IPS DF 19.7 (cell line): ENCODE results near the gene NDUFAF3.

Experiments
- DNase-seq: peaks from one replicate; pipeline ENCODE4 v3.0.0-alpha.2; 2013; ENCODE audit warnings: low read depth, low spot score

NDUFAF3 gene

DNA sequence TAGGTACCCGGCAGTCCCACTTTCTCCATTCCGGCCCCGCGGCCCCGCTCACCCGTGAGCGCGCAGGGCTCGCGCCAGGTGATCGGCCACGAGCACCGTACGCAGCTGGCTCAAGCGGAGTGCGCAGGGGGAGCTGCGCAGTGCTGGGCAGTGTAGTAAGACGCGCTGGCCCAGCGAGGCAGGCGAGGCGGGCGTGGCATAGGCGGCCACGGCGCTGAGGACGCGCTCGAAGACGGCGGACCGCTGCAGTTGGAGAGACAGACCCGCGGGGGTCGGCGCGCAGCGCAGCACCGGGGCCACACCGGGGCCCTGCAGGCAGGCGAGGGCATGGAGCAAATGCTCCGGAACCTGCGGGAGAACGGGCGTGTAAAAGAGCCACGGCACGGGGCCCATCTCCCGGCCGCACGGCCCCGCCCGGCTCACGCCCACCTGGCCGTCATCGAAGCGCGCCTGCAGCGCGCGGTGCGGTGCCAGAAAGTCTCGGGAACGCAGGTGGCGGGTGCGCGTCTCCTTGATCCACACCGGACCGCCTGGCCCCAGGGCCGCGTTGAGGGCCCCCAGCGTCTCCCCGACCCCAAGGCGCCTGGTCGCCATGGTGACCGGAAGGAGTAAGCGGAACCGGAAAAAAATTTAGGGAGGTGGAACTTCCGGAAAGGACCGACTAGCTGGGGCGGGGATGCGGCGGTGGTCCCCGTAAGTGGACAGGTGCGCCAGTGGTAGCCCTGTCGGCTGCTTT, 3.8 kb upstream of the NDUFAF3 start, which contains the start of gene DALRD3:
Gene DALRD3, minus strand, starts transcription at position 610 of the 736 bp plus-strand sequence. Its CDS starts 16 bp downstream, at position 594.
- DNase-seq = no peak

DNA sequence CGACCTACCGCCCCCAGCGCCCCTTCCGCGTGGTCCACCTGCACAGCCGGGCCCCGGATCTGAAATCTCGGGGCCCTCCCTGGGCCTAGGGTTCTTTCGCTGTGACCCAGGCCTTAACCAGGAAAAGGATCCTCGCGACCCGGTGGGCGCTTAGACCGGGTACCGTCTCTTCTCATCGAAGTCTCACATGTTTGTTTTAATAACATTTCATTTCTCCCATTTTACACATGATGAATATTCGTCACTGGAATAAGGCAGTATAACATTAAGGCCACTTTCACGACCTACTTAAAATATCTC, 3.3 kb upstream of the NDUFAF3 start:
- DNase-seq = no peak

DNA sequence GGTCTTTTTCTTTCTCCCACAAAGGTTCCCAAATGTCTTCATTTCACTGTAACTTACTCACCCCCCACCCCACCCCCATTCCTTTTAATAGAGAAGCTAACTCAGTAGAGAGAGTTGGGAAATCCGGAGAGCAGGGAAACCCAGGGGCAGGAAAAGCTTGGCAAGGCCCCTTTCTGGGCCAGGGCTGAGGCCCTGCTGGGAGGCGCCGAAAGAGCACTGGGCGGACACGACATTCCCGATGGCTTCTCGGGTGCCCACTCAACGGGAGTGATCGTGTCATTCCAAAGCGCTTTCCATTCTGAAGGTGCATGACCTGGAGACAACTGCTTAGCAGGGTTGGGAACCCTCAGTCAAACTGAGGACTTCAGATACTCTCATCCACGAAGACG, 2.0 kb upstream of the NDUFAF3 start:
- no peak for DNase-seq

DNA sequence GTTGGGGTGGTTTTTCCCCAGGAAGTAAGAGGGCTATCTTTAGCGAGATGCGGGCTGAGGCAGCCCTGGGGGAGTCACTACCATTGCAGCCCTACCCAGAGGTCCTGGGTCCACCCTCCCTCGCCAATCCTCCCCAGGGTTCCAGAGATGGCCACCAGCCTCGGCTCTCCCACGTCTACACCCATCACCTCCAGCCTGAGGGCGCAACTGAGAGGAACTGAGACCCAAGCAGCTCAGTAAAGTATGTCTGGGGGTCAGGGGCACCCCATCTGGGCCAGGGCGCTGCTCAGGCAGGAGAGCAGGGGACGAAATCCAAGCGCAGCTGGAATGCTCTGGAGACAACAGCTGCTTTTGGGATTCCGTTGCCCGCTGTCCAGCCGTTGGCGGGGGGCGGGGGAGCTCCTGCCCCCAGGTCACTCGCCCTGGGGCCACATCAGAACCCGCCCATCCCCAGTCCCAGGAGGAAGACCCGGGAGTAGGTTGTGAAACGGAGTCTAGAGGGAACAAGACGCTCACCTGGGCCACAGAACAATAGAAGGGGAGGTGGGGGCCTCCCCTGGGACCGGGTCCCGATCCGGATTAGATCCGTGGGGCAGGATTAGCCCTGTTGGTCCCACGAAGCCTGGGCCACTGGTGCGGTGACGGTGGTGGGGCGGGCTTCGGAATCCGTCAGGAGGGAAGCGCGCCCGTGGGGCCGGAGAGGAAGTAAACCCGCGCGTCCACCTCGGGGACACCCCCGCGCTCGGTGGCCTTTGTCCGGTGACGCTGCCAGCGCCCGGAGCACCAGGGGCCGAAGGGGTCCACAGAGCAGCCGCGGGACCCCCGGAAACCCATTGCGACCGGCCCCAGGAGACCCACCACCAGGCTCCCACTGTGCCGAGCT, 1.4 kb upstream of the NDUFAF3 start:
- no peak for DNase-seq

DNA sequence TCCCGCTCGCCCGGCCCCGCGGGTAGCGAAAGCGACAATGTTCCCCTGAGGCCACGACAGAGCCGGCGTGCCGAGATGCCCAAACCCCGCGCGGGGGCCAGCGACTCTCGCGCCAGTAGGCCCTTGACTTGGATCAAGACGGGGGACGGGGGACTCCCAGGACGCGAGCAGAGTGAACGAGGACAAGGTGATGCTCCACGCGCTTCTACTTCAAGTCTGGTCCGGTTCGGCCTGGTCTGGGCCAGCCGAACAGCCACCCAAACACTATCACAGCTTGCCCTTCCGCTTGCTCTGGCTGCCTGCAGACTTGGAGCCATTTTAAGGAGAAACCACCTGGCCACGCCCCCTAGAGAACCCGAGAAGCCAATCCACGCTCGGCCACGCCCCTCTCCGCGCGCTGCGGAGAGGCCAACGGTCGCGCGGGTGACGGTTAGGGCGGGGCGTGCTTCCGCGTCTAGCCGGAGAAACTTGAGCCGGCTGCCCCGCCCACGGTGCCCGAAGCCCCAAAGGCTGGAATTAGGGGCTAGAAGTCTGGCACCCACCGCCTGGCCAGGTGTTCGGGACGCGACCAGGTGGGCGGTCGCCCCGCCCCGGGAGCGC, 608 bp upstream of the NDUFAF3 start:
- peak; percentile 85 for DNase-seq

DNA sequence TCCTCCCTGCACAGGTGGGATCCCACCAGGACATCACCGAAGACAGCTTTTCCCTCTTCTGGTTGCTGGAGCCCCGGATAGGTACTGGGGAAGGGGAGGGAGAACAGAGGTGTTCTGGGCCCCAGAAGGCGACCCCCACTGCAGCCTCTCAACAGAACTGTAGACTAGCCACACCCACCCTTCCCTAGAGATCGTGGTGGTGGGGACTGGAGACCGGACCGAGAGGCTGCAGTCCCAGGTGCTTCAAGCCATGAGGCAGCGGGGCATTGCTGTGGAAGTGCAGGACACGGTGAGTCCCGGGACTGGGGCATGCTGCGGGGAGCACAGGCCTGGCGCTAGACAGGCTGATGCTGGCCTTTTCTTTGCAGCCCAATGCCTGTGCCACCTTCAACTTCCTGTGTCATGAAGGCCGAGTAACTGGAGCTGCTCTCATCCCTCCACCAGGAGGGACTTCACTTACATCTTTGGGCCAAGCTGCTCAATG, 809 bp downstream of the NDUFAF3 start:
- no peak for DNase-seq

DNA sequence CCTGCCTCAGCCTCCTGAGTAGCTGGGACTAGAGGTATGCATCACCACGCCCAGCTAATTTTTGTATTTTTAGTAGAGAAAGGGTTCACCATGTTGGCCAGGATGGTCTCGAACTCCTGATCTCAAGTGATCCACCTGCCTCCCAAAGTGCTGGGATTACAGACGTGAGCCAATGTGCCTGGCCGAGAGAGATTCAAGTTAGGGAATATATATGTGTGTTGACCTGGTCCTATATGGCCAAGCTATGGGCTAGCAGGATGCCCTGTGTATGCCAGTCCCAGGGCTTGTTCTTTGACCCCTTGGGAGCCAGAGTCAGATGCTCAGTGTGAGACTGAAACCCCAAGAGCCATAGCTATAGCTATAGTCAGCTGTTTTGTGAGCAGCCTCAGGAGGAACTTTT, 1.9 kb downstream of the NDUFAF3 start:
- DNase-seq = no peak

DNA sequence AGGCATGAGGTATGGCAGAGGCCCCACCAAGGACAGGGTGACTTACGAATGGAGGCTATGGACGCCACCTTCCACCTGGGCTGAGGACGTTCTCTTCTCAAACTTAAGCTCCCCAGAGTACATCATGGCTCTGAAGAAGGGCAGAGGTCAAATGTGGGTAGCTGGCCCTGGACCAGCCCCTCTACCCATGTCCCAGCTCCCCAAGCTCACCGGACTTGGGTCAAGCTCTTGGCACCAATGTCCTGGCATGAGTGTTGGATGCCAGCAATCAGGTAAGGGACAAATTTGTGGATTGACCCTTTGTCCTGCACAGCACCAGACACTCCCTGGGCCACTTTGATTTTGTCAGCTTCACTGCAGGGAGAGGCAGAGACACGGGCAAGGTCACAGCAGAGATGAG, 2.5 kb downstream of the NDUFAF3 start:
- DNase-seq = no peak

DNA sequence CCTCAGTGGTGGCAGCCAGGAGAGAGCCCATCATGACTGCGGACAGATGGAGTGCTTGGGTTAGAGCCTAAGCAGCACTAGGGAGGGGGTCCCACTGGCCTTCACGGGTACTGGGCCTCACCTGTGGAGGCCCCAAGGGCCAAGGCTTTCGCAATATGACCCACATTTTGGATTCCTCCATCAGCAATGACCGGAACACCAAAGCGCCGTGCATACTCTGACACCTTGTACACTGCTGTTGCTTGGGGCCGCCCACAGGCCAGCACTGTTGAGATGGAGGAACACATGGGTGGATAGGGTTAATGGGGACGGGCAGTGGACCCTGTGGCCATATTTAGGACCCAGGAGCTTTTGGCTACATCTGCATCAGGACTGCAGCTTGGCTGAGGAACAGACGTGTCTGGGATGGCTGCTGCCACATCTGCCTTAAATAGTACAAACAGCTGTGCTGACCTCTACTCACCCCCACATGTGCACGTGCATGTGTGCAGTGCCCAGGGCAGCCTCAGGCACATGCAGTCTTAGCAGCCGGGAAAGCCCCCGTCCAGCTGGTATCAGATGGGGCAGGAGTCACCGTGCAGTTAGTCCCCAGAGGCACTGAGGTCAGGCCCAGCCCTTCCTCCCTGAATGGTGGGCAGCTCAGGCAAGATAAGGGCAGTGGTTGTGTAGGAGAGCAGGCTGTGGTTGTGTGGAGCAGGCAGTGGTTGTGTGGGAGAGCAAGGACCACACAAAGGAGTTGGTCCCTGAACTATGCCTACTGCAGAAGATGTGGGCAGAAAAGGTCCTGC, 3.3 kb downstream of the NDUFAF3 start:
- DNase-seq = no peak

DNA sequence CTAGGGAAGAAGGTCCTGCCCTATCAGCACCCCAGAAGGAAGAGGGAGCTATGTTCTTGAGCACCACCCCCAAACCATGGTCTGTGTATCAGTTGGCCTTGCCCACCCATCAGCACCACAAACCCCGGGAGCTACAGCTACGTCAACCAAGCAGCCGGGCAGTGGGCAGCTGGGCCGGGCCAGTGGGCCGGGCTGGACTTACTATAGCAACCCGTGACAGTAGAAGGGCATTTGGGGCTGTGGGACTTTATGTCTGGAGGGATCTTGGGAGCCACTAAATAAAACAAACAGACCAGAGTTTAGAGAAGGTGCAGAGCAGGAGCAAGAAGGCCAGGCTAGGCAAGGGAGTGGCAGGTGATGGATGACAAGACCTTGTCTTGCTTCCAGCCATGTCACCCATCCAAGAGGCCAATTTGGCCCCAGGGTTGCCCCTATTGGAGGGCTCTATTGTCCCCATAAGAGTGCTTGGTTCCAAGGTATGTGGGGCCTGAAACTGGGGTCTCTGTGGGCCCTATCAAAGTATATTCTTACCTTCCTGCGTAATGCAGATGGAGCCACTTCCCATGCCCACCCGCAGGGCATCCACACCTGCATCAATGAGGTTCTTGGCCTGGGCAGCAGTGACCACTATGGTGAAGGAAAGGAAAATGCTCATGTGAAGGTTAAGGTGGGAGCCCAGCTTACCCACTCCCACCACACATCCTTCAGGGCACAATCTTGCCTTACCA, 4.0 kb downstream of the NDUFAF3 start:
- no peak for DNase-seq

DNA sequence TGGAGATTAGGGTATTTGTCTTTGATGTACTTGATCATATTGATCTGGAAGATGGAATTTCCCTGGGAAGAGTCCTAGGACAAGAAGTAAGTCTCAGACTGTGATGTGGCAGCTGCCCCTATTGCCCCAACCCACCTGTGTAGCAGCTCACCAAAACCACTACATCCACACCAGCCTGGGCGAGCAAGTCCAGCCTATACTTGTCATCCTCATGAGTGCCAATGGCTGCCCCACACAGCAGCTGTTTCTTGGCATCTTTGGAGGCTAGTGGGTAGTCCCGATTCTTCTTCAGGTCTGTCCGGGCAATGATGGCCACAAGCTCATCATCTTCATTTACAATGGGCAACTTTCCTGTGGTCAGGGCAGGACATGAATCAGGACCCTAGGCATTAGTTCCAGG, 4.6 kb downstream of the NDUFAF3 start:
- DNase-seq = no peak

DNA sequence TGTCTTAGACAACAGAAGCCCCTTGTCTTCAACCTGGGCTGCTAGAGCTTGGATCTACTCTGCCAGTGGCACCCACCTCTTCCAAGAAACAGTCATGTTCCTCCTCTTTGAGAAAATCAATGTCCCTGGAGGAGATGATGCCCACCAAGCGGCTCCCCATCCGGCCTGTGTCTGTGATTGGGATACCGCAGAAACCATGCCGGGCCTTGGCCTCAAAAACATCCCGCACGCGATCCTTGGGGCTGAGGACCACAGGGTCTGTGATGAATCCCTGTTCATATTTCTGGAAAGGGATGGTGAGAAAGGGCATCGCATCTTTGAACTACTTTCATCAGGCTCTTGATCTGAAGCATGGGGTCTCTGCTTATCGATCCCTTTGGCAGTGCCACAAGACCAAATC, 5.7 kb downstream of the NDUFAF3 start:
- no peak for DNase-seq

DNA sequence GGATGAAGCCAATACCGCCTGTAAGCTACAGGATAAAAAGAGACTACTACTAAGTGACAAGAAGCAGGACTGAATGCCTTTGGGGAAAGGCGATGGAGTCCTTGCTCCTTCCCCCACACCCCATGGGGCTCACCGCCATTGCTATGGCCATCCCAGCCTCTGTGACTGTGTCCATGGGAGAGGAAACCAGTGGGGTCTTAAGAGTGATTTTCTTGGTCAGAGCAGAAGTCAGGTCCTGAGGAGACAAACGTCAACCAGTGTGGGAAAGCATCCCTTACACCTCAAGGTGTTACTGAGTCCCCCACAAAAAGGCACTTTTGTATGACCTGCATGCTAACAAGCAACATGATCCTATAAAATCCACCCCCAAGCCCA, 6.4 kb downstream of the NDUFAF3 start:
- DNase-seq = no peak

DNA sequence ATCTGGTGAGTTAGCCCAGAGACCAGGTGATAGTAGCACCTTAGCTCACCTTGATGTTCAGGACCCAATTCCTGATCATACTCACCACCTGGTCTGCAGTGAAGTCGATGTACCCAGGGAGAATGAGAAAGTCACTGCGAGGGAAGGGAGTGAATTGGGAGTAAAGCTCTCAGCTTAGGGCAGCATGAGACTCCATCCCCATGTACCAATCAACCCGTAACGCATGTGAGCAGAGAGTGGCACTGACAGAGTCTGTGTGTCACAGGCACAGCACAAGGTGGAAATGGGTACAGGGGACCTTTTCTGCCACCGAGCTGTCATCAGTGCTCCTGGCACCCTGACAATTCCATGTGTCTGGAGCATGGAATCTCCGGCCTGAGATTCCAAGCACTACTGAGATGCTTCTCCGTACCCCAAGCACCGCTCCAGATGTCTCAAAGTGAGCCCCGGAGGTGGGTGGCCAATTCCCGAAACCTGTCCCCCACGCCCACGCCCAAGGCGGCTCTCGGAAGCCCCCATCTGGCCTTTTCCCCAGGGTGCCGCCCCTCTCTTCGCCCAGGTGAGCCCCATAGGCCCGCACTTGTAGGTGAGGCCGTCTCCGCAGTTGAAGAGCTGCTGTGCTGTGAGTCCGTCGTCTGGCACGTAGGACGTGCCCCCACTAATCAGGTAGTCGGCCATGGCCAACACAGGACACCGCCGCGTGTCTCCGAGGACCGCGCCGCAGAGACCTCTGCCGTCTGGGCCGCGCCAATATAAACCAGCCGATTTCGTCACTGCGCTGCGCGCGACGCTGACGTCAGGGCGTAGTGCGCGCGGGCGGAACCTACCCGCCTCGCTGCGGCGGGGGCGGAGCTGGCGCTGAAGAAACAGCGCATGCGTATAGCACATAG, 7.0 kb downstream of the NDUFAF3 start, which contains the start of gene IMPDH2:
Gene IMPDH2, minus strand, starts transcription at position 726 of the 890 bp plus-strand sequence. Its CDS starts 48 bp downstream, at position 678.
- DNase-seq = peak; percentile 47

DNA sequence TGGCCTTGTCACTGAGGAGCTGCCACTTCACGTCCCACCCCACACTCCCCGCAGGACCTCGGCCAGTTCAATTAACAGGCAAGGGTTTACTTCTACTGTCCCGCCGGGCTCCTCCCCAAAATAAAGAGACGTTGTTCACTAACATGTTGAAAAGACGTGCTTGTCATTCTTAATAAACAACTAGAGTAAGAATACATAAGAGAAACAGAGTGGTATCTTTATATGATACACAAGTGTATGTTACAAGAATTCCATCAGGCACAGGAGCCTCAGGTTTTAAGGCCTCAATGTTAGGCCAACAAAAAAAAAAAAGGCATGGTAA, 7.6 kb downstream of the NDUFAF3 start:
- DNase-seq = no peak

DNA sequence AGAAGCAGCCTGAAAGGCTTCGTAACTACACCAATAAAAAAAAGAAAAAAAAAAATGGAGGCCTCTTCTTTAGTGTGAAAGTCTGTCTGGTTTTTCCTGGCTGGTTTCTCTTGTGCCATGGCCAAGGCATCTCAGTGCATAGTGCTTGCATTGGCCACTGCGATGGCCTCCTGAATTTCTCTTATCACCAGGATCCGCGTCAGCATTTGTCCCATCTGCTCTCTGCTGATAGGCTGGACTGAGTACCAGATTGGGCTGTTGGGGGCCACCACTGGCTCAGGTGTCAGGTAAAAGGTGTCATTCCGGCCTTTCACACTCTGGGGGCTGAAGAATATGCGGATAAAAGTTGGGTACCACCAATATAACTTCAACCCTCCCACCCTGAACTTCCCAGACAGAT, 8.4 kb downstream of the NDUFAF3 start:
- DNase-seq = no peak

DNA sequence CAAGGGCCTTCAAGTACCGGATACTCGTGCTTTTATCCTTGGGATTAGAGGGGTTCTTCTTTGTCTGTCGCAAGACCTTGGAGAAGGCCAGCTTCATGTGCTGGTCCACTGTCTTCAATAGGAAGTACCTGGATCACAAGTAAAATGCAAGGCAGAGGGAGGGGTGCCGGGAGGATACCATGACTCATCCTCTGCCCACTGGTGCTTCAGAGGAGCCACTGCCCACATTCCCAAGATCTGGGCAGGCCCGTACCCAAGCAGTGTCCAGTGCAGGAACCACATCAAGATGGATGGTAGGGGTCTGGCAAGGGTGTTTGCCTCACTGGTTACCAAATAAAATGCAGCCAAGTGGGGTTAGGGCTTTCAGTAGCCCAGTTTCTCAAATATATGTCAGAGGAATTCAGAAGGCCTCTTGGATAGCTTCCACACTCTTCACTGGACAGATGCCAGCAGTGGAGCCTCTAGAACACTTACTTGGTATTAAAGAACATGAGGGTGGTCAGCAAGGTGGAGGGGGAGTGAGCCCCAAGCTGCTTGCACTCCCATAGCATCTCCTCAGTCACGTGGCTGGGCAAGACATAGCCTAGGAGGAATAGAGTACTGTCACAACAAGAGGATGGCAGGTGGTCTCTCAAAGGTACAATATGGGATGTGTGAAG, 10.9 kb downstream of the NDUFAF3 start:
- DNase-seq = no peak

DNA sequence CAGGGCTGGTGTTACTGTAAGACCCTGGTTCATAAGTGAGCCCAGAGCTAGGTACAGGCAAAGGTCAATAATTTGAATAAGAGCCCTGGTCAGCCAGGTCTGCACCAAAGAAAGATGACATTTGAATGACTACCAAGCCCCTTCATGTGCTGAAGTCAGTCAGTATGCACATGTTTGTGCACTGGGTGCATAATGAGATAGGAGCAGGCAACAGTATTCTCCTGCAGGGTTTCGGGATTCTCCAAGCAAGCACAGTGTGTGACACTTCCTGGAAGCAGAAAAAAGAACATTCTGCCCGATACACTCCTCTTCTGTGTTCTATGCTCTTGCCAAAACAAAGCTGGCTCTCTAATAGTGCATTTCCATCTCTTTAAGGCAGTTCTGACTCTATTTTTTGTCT, 12.7 kb downstream of the NDUFAF3 start:
- no peak for DNase-seq

DNA sequence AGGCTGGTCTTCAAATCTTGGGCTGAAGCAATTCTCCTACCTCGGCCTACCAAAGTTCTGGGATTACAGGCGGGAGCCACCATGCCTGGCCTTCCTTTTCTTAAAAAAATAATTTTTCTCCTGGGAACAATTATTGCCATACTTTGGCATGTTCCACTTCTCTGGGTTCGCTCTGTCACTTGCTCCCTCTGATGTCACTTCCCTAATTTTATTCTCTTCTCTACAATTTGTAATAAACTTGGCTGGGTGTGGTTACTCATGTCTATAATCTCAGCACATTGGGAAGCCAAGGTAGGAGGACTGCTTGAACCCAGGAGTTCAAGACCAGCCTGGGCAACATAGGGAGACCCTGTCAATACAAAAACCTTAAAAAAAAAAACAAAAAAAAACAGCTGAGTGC, 13.4 kb downstream of the NDUFAF3 start:
- no peak for DNase-seq

DNA sequence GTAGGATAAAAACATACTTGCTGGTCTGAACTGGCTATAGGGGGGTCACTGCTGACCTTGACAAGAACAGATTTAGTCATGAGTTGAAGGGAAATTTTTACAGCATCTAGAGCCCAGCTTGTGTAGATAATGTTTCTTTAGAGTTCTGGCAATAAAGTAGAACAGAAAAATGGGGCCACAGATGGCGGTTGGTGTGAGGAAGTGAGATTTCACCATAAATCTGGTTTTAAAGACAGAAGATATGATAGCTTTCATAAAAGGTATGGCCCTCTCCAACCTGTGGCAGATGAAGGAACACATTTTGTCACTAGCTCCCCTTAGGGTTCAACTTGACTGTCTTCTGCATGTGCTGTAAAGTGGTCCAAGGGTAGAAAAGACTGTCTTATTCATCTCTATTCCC, 31.6 kb downstream of the NDUFAF3 start:
- no peak for DNase-seq
